Measurements from ENCODE around the gene PRDM15. TPM values are rescaled to one million over a fixed set of nuclear protein-coding genes. Genes with fewer than 3 reads are reported as not detected.
A peak's percentile ranks its signal among the peaks of the same experiment; 100 is the strongest.

Gene PRDM15
- total RNA-seq, 1 donor from 2014 or later: 13.6 TPM

DNA sequence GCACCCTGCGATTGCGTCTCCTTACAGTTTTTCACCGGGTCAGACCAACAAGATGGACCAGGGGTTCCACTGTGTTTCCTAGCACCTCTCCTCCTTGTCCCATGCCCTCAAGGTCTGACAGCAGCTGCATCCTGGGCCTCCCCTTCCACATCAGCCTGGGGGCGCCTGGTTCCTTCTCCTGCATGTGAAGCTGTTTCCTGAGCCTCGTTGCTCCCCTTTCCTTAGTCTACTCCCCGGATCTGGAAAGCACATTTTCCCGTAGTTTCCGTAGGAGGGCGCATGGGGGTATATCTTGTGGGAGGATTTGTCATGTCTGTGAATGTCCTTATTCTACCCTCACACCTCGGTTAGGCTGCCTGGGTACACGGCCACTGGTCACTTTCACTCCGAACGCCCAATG, 6.1 kb downstream of the PRDM15 start:
- Mint-ChIP-seq H3K4me3 (no peak overlapping the region), H3K27me3 (no peaks in the 10 kb centered on the region), H3K36me3 (ENCODE audit: low read depth) (peaks cover 4% of the 10 kb centered on the region), H3K4me1 (peaks cover 54% of the 10 kb centered on the region), H3K27ac (no peak overlapping the region), H3K9me3 (no peaks in the 10 kb centered on the region)
- ChIA-PET CTCF (interaction anchor here (1.0 kb wide), 1 partner anchor 56 kb away, joined by 4 read pairs; no protein-coding TSS in a partner anchor), POLR2A (no interaction called here)
- no peak for DNase-seq
- intact Hi-C loops (cut with micrococcal nuclease): no loop called here
- TF ChIP-seq, protein P1, sequence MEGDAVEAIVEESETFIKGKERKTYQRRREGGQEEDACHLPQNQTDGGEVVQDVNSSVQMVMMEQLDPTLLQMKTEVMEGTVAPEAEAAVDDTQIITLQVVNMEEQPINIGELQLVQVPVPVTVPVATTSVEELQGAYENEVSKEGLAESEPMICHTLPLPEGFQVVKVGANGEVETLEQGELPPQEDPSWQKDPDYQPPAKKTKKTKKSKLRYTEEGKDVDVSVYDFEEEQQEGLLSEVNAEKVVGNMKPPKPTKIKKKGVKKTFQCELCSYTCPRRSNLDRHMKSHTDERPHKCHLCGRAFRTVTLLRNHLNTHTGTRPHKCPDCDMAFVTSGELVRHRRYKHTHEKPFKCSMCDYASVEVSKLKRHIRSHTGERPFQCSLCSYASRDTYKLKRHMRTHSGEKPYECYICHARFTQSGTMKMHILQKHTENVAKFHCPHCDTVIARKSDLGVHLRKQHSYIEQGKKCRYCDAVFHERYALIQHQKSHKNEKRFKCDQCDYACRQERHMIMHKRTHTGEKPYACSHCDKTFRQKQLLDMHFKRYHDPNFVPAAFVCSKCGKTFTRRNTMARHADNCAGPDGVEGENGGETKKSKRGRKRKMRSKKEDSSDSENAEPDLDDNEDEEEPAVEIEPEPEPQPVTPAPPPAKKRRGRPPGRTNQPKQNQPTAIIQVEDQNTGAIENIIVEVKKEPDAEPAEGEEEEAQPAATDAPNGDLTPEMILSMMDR (IDR thresholded peaks at IDR 0.05): no peak
- ATAC-seq (ENCODE audit: low read depth): no peak

DNA sequence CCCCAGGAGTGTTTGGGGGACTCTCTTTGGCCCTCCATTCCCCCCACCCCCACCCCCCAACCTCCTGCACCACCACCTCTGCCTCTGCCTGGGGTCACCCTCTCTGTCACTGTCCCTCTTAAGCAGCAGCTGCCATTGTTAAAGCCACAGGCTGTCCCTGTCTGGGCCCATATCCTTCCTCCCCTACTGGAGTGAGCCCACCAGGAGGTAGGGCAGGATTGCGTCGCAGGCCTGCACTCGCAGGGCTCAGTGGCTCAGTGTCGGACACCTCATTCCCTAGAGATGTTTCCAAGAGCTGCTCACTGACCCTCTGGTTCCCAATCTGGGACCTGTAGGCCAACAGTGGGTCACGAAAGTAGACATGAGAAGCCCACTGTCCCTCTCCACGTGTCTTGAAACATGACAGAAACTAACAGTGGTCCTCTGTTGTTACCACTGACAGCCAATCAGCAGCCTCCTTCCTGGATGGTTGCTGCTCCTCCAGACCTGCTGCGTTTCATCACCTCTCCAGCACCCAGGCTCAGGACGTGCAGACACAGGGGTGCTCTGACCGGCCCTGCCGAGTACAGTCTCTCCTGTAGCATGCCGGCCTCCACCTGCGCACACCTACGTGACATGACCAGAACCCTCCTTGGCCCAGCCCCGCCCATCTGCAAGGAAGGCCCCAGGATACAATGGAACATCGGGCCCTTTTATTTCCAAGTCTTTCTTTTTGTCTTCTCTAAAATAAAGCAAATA, 7.7 kb downstream of the PRDM15 start:
- peaks cover 4% of the 10 kb centered on the region for H3K36me3 Mint-ChIP-seq (ENCODE audit: low read depth)
- intact Hi-C loops (cut with micrococcal nuclease): no loop called here
- peaks cover 52% of the 10 kb centered on the region for H3K4me1 Mint-ChIP-seq
- no peak overlapping the region for H3K4me3 Mint-ChIP-seq
- ChIA-PET POLR2A (no interaction called here), CTCF (no interaction called here)
- no peaks in the 10 kb centered on the region for H3K27me3 Mint-ChIP-seq
- ATAC-seq (ENCODE audit: low read depth): no peak
- DNase-seq: no peak
- no peak overlapping the region for H3K27ac Mint-ChIP-seq
- TF ChIP-seq, protein P1 (IDR thresholded peaks at IDR 0.05): no peak
- H3K9me3 Mint-ChIP-seq: no peaks in the 10 kb centered on the region

DNA sequence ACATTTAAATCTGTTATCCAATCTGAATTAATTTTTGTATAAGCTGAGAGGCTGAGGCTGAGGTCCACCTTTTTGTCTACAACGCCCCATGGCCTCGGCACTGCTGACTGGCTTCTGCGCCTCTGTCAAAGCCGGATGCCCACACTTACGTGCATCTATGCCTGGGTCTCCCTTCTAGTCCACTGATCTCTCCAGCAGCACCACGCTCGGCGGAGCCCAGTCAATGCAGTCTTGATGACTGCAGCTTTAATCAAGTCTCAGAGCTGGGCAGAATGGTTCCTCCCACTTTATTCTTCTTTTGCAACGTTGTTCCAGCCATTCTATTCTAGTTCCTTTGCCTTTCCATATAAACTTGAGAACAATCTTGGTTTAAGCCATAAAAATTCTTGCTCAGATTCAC, 9.4 kb downstream of the PRDM15 start:
- ATAC-seq (ENCODE audit: low read depth) (no peak), DNase-seq (no peak)
- intact Hi-C loops (cut with micrococcal nuclease): loop anchor here (2.0 to 5.0 kb wide), 3 partner anchors 37 to 1103 kb away; partner anchors contain the start of gene PKNOX1
- Mint-ChIP-seq H3K36me3 (ENCODE audit: low read depth) (peaks cover 4% of the 10 kb centered on the region), H3K27ac (no peak overlapping the region), H3K4me3 (no peak overlapping the region), H3K27me3 (no peaks in the 10 kb centered on the region), H3K9me3 (no peaks in the 10 kb centered on the region), H3K4me1 (peaks cover 51% of the 10 kb centered on the region)
- CTCF ChIA-PET: no interaction called here
- TF ChIP-seq, protein P1 (IDR thresholded peaks at IDR 0.05): no peak
- POLR2A ChIA-PET: no interaction called here

DNA sequence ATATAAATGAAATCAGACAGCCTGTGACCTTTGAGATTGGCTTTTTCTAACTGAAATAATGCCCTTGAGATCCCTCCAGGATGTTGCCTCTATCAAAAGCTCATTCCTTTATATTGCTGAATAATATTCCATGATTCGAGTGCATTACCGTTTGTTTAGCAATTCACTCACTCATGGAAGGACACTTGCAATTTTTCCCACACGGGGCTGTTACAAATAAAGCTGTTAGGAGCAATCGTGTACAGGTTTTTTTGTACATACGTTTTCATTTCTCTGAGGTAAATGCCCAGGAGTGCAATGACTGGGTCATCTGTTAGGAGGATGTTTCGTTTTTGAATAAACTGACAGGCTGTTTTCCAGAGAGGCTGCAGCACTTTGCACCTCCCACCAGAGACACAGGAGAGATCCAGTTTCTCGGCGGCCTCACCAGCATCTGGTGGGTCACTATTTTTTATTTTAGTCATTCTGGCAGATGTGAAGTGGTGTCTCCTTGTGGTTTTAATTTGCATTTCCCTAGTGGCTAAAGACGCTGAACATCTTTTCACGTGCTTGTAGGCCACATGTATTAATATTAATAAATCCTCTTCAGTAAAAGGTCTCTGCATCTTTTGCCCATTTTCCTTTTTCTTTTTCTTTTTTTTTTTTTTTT, 11.0 kb downstream of the PRDM15 start:
- Mint-ChIP-seq H3K4me3 (peak overlapping the region; percentile 64), H3K4me1 (peaks cover 64% of the 10 kb centered on the region), H3K27ac (peak overlapping the region; percentile 50), H3K9me3 (no peaks in the 10 kb centered on the region), H3K27me3 (no peaks in the 10 kb centered on the region), H3K36me3 (ENCODE audit: low read depth) (no peaks in the 10 kb centered on the region)
- intact Hi-C loops (cut with micrococcal nuclease): loop anchor here (1.0 to 5.0 kb wide), 4 partner anchors 10 to 1104 kb away; partner anchors contain the start of gene PKNOX1
- DNase-seq: no peak
- peak; percentile 81 for ATAC-seq (ENCODE audit: low read depth)
- TF ChIP-seq, protein P1 (IDR thresholded peaks at IDR 0.05): no peak
- ChIA-PET CTCF (no interaction called here), POLR2A (interaction anchor here (0.6 to 1.5 kb wide), 6 partner anchors 10 to 258 kb away, joined by 3 to 8 read pairs (median 6); no protein-coding TSS in a partner anchor)

DNA sequence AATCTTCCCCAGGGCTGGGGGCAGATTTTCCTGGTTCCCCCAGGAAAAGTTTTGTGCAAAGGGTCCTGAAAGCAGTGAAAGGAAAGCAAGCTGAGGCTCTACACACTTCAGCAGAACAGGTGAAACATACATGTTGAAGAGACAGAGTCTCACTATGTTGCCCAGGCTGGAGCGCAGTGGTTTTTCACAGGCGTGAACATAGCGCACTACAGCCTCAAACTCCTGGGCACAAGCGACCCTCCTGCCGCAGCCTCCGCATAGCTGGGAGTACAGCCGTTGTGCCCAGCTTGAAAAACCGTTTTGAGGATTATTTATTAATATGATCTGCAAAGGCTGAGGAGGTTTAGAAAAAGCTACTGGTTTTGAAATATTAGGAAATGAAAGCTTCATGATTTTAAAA, 11.8 kb downstream of the PRDM15 start:
- Mint-ChIP-seq H3K27ac (no peak overlapping the region), H3K4me1 (peaks cover 69% of the 10 kb centered on the region), H3K4me3 (no peak overlapping the region), H3K36me3 (ENCODE audit: low read depth) (no peaks in the 10 kb centered on the region), H3K27me3 (no peaks in the 10 kb centered on the region), H3K9me3 (no peaks in the 10 kb centered on the region)
- ChIA-PET CTCF (interaction anchor here (0.8 kb wide), 1 partner anchor 175 kb away, joined by 3 read pairs; no protein-coding TSS in a partner anchor), POLR2A (interaction anchor here (0.7 to 1.5 kb wide), 3 partner anchors 11 to 142 kb away, joined by 3 to 8 read pairs (median 8); no protein-coding TSS in a partner anchor)
- TF ChIP-seq, protein P1 (IDR thresholded peaks at IDR 0.05): no peak
- ATAC-seq (ENCODE audit: low read depth) (no peak), DNase-seq (no peak)
- intact Hi-C loops (cut with micrococcal nuclease): loop anchor here (5.0 kb wide), 2 partner anchors 50 to 1105 kb away; partner anchors contain the start of gene PKNOX1
